ENCODE data around the gene NEURL2.

Gene NEURL2

DNA sequence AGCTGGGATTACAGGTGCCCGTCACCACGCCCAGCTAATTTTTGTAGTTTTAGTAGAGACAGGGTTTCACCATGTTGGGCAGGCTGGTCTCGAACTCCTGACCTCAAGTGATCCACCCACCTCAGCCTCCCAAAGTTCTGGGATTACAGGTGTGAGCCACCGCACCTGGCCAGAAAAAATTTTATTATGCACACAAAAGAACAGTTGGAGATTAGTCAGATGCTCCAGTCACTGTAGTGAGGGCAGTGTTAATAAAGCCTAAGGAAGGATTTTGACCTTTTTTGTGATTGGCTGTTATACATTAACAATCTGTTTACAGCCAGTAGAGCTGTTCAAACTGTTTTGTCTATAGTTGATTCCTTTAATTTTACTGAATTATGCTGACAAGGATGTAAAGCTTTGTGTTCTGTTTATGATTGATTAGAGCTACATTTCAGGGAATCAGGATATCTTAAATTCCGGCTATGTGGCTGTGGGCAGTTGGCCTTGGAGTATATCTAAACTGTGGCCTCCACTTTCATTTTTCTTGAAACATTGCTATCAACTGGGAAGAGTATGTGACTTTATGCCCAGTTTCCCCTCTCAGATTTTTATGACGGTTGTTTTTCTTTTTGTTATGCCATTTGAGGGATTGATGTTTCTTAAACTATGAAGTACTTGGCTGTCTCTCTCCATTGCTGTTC is 23.7 kb downstream of the NEURL2 start:
- no peak for DNase-seq

- no peak for DNase-seq
Measured at GRCh38 chr20:45866454-45866853, 24.6 kb downstream of the NEURL2 start.

DNA sequence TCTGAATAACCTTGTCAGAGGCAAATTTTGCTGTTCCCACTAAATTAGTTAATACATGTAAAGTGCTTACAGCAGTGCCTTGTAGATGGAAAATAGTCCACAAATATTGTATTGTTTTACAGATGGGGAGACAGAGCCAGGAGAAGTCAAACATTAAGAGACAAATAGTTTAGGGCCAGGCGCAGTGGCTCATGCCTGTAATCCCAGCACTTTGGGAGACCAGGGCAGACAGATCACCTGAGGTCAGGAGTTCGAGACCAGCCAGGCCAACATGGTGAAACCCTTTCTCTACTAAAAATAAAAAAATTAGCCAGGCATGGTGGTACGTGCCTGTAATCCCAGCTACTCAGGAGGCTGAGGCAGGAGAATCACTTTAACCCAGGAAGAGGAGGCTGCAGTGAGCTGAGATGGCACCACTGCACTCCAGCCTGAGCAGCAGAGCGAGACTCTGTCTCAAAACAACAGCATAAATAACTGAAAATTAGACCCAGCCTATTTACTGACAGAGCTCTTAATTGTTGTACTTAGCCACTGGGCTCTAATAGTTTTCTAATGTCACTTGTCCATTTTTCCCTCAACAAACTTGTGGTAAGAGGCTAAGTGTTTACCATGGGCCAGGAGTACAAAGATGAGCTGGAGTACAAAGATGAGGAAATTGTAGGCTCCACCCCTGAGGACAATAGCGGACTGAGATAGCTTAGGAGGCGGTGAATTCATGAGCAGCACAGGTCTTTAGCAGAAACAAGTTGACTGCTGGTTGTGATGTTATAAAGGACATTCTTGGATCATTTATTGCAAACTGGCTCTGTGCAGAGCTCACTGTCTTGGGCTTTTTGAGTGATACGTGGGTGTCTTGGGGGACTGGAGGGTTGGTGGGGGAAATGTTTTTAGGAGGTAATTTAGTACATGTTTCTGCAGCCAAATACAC is 27.2 kb downstream of the NEURL2 start:
- no peak for DNase-seq

DNA sequence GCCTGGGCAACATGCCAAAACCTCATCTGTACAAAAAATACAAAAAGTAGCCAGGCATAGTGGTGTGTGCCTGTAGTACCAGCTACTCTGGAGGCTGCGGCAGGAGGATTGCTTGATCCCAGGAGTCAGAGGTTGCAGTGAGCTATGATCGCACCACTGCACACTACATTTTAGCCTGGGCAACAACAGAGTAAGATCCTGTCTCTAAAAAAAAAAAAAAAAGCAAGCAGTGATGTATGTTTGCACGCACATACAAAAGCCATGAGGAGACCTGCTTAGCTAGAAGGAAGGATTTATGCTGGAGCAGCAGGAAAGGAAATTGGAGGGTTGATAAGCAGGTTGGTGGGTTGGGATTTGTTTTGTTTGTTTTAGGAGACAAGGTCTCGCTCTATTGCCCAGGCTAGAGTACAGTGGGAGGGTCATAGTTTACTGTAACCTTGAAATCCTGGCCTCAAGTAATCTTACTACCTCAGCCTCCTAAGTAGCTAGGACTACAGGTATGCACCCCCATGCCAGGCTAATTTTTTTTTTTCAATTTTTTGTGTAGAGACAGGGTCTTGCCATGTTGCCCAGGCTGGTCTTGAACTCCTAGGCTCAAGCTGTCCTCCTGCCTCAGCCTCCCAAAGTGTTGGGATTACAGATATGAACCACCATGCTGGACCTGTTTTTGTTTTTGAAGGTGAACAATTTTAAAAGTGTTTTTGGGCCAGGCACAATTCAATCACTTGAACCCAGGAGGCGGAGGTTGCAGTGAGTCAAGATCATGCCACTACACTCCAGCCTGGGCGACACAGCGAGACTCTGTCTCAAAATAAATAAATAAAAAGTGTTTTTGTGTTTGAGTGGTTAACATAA is 29.6 kb downstream of the NEURL2 start:
- DNase-seq, result no peak

DNA sequence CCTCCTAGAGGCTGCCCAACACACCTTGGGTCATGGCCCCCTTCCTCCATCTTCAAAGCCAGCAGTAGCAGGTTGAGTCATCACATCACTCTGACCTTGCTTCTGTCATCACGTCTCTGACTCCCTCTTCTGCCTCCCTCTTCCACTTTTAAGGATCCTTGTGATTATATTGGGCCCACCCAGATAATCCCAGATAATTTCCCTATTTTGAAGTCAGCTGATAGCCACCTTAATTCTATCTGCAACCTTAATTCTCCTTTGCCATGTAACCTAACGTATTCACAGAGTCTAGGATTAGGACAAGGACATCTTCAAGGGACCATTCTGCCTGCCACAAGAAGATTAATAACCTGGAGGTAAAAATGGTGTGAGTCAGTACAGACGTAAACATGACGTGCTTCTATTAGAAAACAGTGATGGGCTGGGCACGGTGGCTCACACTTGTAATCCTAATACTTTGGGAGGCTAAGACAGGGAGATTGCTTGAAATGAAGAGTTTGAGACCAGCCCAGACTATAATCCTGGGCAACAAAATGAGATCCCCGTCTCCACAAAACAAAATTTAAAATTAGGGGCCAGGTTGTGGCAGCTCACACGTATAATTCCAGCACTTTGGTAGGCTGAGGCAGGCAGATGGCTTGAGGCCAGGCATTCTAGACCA is 30.3 kb downstream of the NEURL2 start:
- DNase-seq, result no peak

DNA sequence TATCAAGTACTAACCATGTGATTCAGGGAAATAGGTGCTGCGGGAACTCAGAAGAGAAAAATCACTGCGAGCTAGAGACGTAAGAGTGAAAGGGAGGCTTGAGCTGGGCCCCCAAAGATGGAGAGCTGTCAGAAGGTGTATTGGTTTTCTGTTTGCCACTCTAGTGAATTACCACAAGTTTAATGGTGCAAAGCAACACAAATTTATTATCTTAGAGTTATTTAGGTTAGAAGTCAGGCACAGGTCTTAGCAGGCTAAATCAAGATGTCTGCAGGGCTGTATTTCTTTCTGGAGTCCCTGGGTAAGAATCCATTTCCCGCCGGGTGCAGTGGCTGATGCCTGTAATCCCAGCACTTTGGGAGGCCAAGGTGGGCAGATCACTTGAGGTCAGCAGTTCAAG is 31.1 kb downstream of the NEURL2 start:
- DNase-seq, result no peak

GRCh38 chr20:45857882-45858216 is 33.2 kb downstream of the NEURL2 start:
- DNase-seq, result no peak

- peak; percentile 99 for DNase-seq
Measured at GRCh38 chr20:45857114-45857881, 33.7 kb downstream of the NEURL2 start, which contains the start of the genes ACOT8 and ZSWIM3. TSS of gene ACOT8 (minus strand) at chr20:45857392. CDS start at chr20:45857315, 77 bp downstream. TSS of gene ZSWIM3 (plus strand) at chr20:45857614. CDS start at chr20:45857826, 212 bp downstream.

GRCh38 chr20:45853484-45853883 is 37.5 kb downstream of the NEURL2 start:
- no peak for DNase-seq

DNA sequence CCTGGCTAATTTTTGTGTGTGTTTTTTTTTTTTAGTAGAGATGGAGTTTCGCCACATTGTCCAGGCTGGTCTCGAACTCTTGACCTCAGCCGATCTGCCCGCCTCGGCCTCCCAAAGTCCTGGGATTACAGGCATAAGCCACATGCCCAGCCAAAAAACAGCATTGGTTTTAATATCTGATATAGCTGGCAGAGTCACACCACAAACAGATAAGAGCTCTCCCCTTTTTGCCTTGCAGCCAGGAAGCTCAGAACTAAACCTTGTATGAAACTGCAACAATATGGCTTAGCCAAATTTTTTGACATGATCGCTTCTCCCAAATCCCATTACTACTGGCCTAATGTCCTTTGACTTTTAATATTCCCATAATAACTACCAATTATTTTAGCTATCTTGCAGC is 38.7 kb downstream of the NEURL2 start:
- no peak for DNase-seq

DNA sequence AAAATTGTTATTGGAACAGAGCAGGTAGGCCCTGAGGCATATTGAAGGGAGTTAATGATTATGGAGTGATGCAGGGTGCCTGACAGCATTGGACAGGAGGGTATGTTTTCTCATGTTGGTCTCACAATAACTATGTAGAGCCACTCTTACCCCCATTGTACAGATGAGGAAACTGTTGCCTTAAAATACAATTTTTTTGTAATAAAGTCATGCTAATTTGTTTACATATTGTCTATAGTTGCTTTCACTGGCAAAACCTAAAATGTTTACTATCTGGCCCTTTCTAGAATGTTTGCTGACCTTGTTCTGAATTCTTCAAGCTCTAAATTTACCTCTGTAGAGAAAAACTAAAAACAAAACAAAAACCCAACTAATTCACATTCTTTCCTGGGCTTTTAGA is 39.5 kb downstream of the NEURL2 start:
- no peak for DNase-seq

- no peak for DNase-seq
Measured at GRCh38 chr20:45850926-45851325, 40.1 kb downstream of the NEURL2 start.

DNA sequence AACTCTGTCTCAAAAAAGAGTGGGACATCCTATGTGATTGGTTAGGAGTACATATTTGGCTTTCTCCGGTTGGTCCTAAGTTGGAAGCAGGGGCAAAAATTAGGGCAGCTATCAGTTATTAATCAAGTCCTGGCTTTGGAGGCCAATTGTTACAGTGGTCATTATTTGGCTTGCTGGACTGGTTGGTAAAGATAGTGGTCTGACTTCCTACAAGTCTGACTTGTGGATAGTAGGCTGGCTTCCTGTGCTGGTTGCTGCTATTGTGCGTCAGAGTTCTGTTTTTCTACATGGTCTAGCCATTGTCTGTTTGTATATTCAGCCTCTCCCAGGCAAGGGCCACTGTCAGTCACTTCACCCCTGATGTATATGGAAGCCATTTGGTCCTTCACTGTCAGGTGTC is 40.8 kb downstream of the NEURL2 start:
- no peak for DNase-seq

- DNase-seq, result no peak
Measured at GRCh38 chr20:45848969-45849582, 41.9 kb downstream of the NEURL2 start.

GRCh38 chr20:45848421-45848820 is 42.6 kb downstream of the NEURL2 start:
- DNase-seq, result no peak

GRCh38 chr20:45845452-45845851 is 45.6 kb downstream of the NEURL2 start:
- DNase-seq, result no peak

- DNase-seq, result no peak
Measured at GRCh38 chr20:45843506-45843905, 47.5 kb downstream of the NEURL2 start.

- no peak for DNase-seq
Measured at GRCh38 chr20:45842169-45842812, 48.7 kb downstream of the NEURL2 start.

DNA sequence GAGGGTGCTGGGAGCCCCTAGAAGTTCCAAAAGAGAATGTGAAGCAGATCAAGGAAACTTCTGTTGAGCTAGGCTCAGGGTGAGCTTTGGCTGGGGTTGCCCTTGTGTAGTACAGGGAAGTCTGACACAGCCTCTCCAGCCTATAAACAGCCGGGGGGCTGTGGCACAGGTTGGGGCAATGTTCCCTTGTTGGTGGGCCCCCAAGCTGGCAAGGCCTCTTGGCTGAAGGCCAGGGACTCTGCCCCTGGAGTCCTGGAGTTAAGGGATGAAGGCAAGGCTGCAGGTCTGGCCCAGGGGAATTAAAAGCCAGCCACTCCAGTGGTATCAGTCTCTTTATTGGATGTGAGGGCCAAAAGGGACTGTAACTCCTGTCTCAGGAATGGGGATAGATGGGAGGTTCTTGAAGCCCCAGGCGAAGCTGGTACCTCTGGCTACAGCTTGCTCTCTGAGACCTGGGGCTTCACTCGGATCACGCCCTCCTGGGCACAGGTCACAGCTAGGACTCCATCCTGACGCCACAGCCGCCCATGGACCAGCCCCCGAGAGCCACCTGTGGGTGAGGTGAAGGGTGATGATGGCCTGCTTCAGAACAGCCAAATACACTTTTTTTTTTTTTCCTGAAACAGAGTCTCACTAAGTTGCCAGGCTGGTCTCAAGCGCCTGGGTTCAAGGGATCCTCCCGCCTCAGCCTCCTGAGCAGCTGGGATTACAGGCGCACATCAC is 49.4 kb downstream of the NEURL2 start:
- no peak for DNase-seq

- DNase-seq, result no peak
Measured at GRCh38 chr20:45840700-45841198, 50.3 kb downstream of the NEURL2 start.
